Measurements from ENCODE around the gene PTPRG. TPM values are rescaled to one million over a fixed set of nuclear protein-coding genes. Genes with fewer than 3 reads are reported as not detected.

The PTPRG gene
- polyA plus RNA-seq, 3 donors: not detected

GRCh38 chr3:61965770-61966131, 404.4 kb downstream of the PTPRG start:
- H3K9me3 ChIP-seq (replicated peaks in 1 of 2; ENCODE audit: control insufficient read depth in 1 of 2, insufficient read depth in 1 of 2, low read length in 2 of 2): peaks cover 0 to 6% of the 10 kb centered on the region in 2 donors
- no peaks in the 10 kb centered on the region for H3K27me3 ChIP-seq (ENCODE audit: control insufficient read depth in 2 of 2, insufficient read depth in 2 of 2, low read length in 2 of 2)
- H3K36me3 ChIP-seq (replicated peaks in 1 of 2; ENCODE audit: control insufficient read depth in 1 of 2, insufficient read depth in 2 of 2, low read length in 2 of 2): no peaks in the 10 kb centered on the region
- no peaks in the 10 kb centered on the region for H3K36me3 Mint-ChIP-seq
- H3K4me1 Mint-ChIP-seq: no peaks in the 10 kb centered on the region
- no peak overlapping the region for H3K27ac ChIP-seq (ENCODE audit: low read depth in 1 of 2, low read length in 2 of 2)
- no peak overlapping the region for H3K9ac ChIP-seq (ENCODE audit: insufficient read depth, low read length, poor library complexity, severe bottlenecking)
- H3K27me3 Mint-ChIP-seq (ENCODE audit: low read depth in 3 of 3): no peaks in the 10 kb centered on the region
- intact Hi-C loops (cut with micrococcal nuclease): no loop called here
- no peak overlapping the region for H3K4me3 ChIP-seq (replicated peaks in 1 of 3; ENCODE audit: low read depth in 2 of 3, low read length in 3 of 3)
- no peak overlapping the region for H3K27ac Mint-ChIP-seq
- H2AFZ ChIP-seq (ENCODE audit: insufficient read depth, low read depth, low read length, poor library complexity, severe bottlenecking): no peak overlapping the region
- H3K4me2 ChIP-seq (replicated peaks; ENCODE audit: extremely low read depth, low read length, poor library complexity, severe bottlenecking): no peak overlapping the region
- no peaks in the 10 kb centered on the region for H4K20me1 ChIP-seq (ENCODE audit: insufficient read depth, low read length)
- peaks cover 0 to 3% (median 1%) of the 10 kb centered on the region in 7 donors for H3K9me3 Mint-ChIP-seq
- WGBS (ENCODE audit: insufficient coverage): no CpG with 5 or more reads among the region's 2 CpGs
- H3K79me2 ChIP-seq (ENCODE audit: insufficient read depth, low read length): no peaks in the 10 kb centered on the region
- TF ChIP-seq CTCF (IDR thresholded peaks at IDR 0.05): no peak
- no peaks in the 10 kb centered on the region for H3K4me1 ChIP-seq (ENCODE audit: control insufficient read depth in 1 of 2, insufficient read depth in 2 of 2, low read length in 2 of 2)
- DNase-seq: no peak
- no peak overlapping the region for H3K4me3 Mint-ChIP-seq

GRCh38 chr3:61966200-61966599, 404.8 kb downstream of the PTPRG start:
- peaks cover 0 to 3% (median 2%) of the 10 kb centered on the region in 7 donors for H3K9me3 Mint-ChIP-seq
- no peak overlapping the region for H3K4me3 Mint-ChIP-seq
- H4K20me1 ChIP-seq (ENCODE audit: insufficient read depth, low read length): no peaks in the 10 kb centered on the region
- no peaks in the 10 kb centered on the region for H3K79me2 ChIP-seq (ENCODE audit: insufficient read depth, low read length)
- H3K27me3 Mint-ChIP-seq (ENCODE audit: low read depth in 3 of 3): no peaks in the 10 kb centered on the region
- H3K27me3 ChIP-seq (ENCODE audit: control insufficient read depth in 2 of 2, insufficient read depth in 2 of 2, low read length in 2 of 2): no peaks in the 10 kb centered on the region
- H3K9ac ChIP-seq (ENCODE audit: insufficient read depth, low read length, poor library complexity, severe bottlenecking): no peak overlapping the region
- H3K36me3 Mint-ChIP-seq: no peaks in the 10 kb centered on the region
- WGBS (ENCODE audit: insufficient coverage): 80% methylated on average over 2 of the region's 2 CpGs
- no peak overlapping the region for H3K27ac ChIP-seq (ENCODE audit: low read depth in 1 of 2, low read length in 2 of 2)
- H3K4me1 ChIP-seq (ENCODE audit: control insufficient read depth in 1 of 2, insufficient read depth in 2 of 2, low read length in 2 of 2): no peaks in the 10 kb centered on the region
- H3K4me2 ChIP-seq (replicated peaks; ENCODE audit: extremely low read depth, low read length, poor library complexity, severe bottlenecking): no peak overlapping the region
- H3K9me3 ChIP-seq (replicated peaks in 1 of 2; ENCODE audit: control insufficient read depth in 1 of 2, insufficient read depth in 1 of 2, low read length in 2 of 2): peaks cover 0 to 6% of the 10 kb centered on the region in 2 donors
- DNase-seq: no peak
- no peak overlapping the region for H2AFZ ChIP-seq (ENCODE audit: insufficient read depth, low read depth, low read length, poor library complexity, severe bottlenecking)
- no peak overlapping the region for H3K27ac Mint-ChIP-seq
- no peaks in the 10 kb centered on the region for H3K36me3 ChIP-seq (replicated peaks in 1 of 2; ENCODE audit: control insufficient read depth in 1 of 2, insufficient read depth in 2 of 2, low read length in 2 of 2)
- intact Hi-C loops (cut with micrococcal nuclease): no loop called here
- no peaks in the 10 kb centered on the region for H3K4me1 Mint-ChIP-seq
- no peak overlapping the region for H3K4me3 ChIP-seq (replicated peaks in 1 of 3; ENCODE audit: low read depth in 2 of 3, low read length in 3 of 3)
- TF ChIP-seq CTCF (IDR thresholded peaks at IDR 0.05): no peak
